SK-MEL-5 (cell line): ENCODE data around the gene SIAE. TPM values are rescaled to one million over a fixed set of nuclear protein-coding genes. Genes with fewer than 3 reads are reported as not detected.
A peak's percentile ranks its signal among the peaks of the same experiment; 100 is the strongest.
"Not testable (repeated sequence)": the region's sequence is repeated elsewhere in the genome, so short reads cannot be mapped to it uniquely, and the experiment has no call there.

Experiments used
- DNase-seq: peaks from one replicate; pipeline ENCODE4 v3.0.0-alpha.2; 2016; ENCODE audit warnings: low read depth, low spot score
- in situ Hi-C: cut with HindIII; loops from 2 replicates; pipeline ENCODE4 v1.10.0; 2016; ENCODE audit warnings: low sequenced_read_pairs, high pct_unique_total_duplicates, low pct_unique_long_range_greater_than_20kb
- small RNA-seq, 2 experiments: library from RNA; depleted of rRNA; stranded (forward); fragments of <200 nt; gene quantifications; one replicate each; pipeline ENCODE3, GENCODE V24; 2014
- total RNA-seq: library from RNA; depleted of rRNA; stranded (reverse); fragments of >200 nt; shearing (Covaris generic); gene quantifications from 2 replicates; pipeline ENCODE4 v1.2.3, GENCODE V29; 2014; rRNA removed

SIAE gene
- total RNA-seq, 1 experiment from 2014 or later: 27.9 TPM

- DNase-seq, in situ Hi-C loops: not testable (repeated sequence)
Observed at GRCh38 chr11:124602723-124603122, 70.8 kb downstream of the SIAE start.

GRCh38 chr11:124602193-124602592 lies 71.3 kb downstream of the SIAE start:
- in situ Hi-C loops: no loop called here
- DNase-seq: no peak

GRCh38 chr11:124600621-124601320 lies 72.8 kb downstream of the SIAE start:
- DNase-seq: no peak
- in situ Hi-C loops: no loop called here

- no peak for DNase-seq
- in situ Hi-C loops: no loop called here
Observed at GRCh38 chr11:124597626-124598025, 75.9 kb downstream of the SIAE start.

- in situ Hi-C loops: no loop called here
- no peak for DNase-seq
Observed at GRCh38 chr11:124595302-124595701, 78.2 kb downstream of the SIAE start.

- in situ Hi-C loops: no loop called here
Observed at GRCh38 chr11:124592627-124593026, 80.9 kb downstream of the SIAE start.

GRCh38 chr11:124591430-124591829 lies 82.1 kb downstream of the SIAE start:
- in situ Hi-C loops: no loop called here

More at GRCh38 chr11:124592627-124593026, 80.9 kb downstream of the SIAE start:
- DNase-seq: no peak

GRCh38 chr11:124586238-124586860 lies 87.2 kb downstream of the SIAE start:
- peak; percentile 65 for DNase-seq
- in situ Hi-C loops: no loop called here

More at GRCh38 chr11:124591430-124591829, 82.1 kb downstream of the SIAE start:
- no peak for DNase-seq

GRCh38 chr11:124584681-124585372 lies 88.7 kb downstream of the SIAE start:
- DNase-seq: no peak
- in situ Hi-C loops: no loop called here

GRCh38 chr11:124583781-124584180 lies 89.8 kb downstream of the SIAE start:
- no peak for DNase-seq
- in situ Hi-C loops: no loop called here

Small RNAs within 50 kb of the gene (small RNA-seq; reads per million reads assigned to genes)
- gene RNA5SP352: 0 reads per million in 2 experiments

Other genes with a start within 250 kb of the SIAE start
- gene OR8B4, start 248.9 kb downstream of the SIAE start, total RNA-seq: not detected in 2 replicates
- gene OR8B8, start 228.0 kb downstream of the SIAE start, total RNA-seq: not detected in 2 replicates
- gene OR8B12, start 130.1 kb downstream of the SIAE start, total RNA-seq: not detected in 2 replicates
- not detected in 2 replicates for gene OR8A1, start 103.7 kb downstream of the SIAE start, total RNA-seq
- gene PANX3, start 62.3 kb downstream of the SIAE start, total RNA-seq: not detected in 2 replicates
- gene TBRG1, start 50.9 kb downstream of the SIAE start, total RNA-seq: 19.1 and 22.0 TPM in 2 replicates
- 7.9 and 9.6 TPM in 2 replicates for gene SPA17, start 165 bp upstream of the SIAE start, total RNA-seq
- 0.87 TPM in 1 of 2 replicates, not detected in the other for gene NRGN, start 66.2 kb upstream of the SIAE start, total RNA-seq
- gene VSIG2, start 78.5 kb upstream of the SIAE start, total RNA-seq: not detected in 2 replicates
- gene ESAM, start 88.6 kb upstream of the SIAE start, total RNA-seq: not detected in 2 replicates
- 6.7 and 7.8 TPM in 2 replicates for gene MSANTD2, start 126.7 kb upstream of the SIAE start, total RNA-seq
- 3.0 and 3.2 TPM in 2 replicates for gene ROBO3, start 191.7 kb upstream of the SIAE start, total RNA-seq
- gene ROBO4, start 224.1 kb upstream of the SIAE start, total RNA-seq: not detected in 2 replicates
- not detected in 2 replicates for gene HEPN1, start 245.5 kb upstream of the SIAE start, total RNA-seq